Activated CD4-positive, alpha-beta T cell treated with anti-CD3 and anti-CD28 coated beads for 36 hours (primary cell): ENCODE results near the gene CLCN7. TPM values are rescaled to one million over a fixed set of nuclear protein-coding genes. Genes with fewer than 3 reads are reported as not detected.

Experiments
- ATAC-seq: fragments of 200-7000 bp; cut with Tn5 transposase; one replicate; pipeline ENCODE4 v1.10.0; 2021; ENCODE audit warnings: mild to moderate bottlenecking, moderate library complexity
- CTCF ChIA-PET: fragments of 350-600 bp; sonication (Branson Sonifier 250); formaldehyde crosslinking; loops from one replicate; lab custom pipeline; 2021; ENCODE audit warnings: antibody characterized with exemption; lab: Charles Lee
- POLR2A ChIA-PET: fragments of 350-600 bp; sonication (Branson Sonifier 250); formaldehyde crosslinking; loops from one replicate; lab custom pipeline; 2021; ENCODE audit warnings: antibody characterized with exemption, inconsistent platforms; lab: Charles Lee
- DNase-seq: peaks from one replicate; pipeline ENCODE4 v3.0.0-alpha.2; 2020
- H3K27ac Mint-ChIP-seq: one replicate; pipeline ENCODE4 v1.8.0; 2021; ENCODE audit warnings: mixed read lengths
- H3K27me3 Mint-ChIP-seq: one replicate; pipeline ENCODE4 v1.8.0; 2021; ENCODE audit warnings: mixed read lengths
- H3K36me3 Mint-ChIP-seq: one replicate; pipeline ENCODE4 v1.8.0; 2021; ENCODE audit warnings: low read depth, mixed read lengths
- H3K4me1 Mint-ChIP-seq: one replicate; pipeline ENCODE4 v1.8.0; 2021; ENCODE audit warnings: mixed read lengths
- H3K4me3 Mint-ChIP-seq: one replicate; pipeline ENCODE4 v1.8.0; 2021; ENCODE audit warnings: mild to moderate bottlenecking, moderate library complexity, mixed read lengths
- H3K9me3 Mint-ChIP-seq: one replicate; pipeline ENCODE4 v1.8.0; 2021; ENCODE audit warnings: low read depth, mixed read lengths
- intact Hi-C, 2 experiments: fragments of 100-400 bp; cut with DNase I in 1 of 2; cut with micrococcal nuclease in 1 of 2; formaldehyde crosslinking; loops; one replicate each; pipeline versions ENCODE4 v1.14.2 to v1.15.1; 2022 to 2024; cut with DNase I, micrococcal nuclease
- total RNA-seq, 2 experiments: library from RNA; stranded (reverse); gene quantifications; one replicate each; pipeline ENCODE4 v1.2.3, GENCODE V29; 2021

Gene CLCN7
- total RNA-seq = 10 to 100 TPM; 29.9 to 33.7 TPM

- peak; percentile 91 for ATAC-seq
- Mint-ChIP-seq H3K4me1 (peaks cover 22% of the 10 kb centered on the region), H3K27ac (peak within 1 kb of the TSS; percentile 81), H3K9me3 (no peaks in the 10 kb centered on the region), H3K36me3 (no peaks in the 10 kb centered on the region), H3K27me3 (no peaks in the 10 kb centered on the region), H3K4me3 (peak within 1 kb of the TSS; percentile 73)
- CTCF ChIA-PET = no interaction called here
- POLR2A ChIA-PET = no interaction called here
- DNase-seq = peak; percentile 95
- intact Hi-C loops = loop anchor here (1.0 to 2.0 kb wide), 12 partner anchors 18 to 351 kb away; partner anchors contain the start of genes TELO2 (in 2 of the 2), UQCC4 (in 2 of the 2), CRAMP1 (in 1 of the 2) and GNPTG (in 1 of the 2)
These were observed at the start of gene CLCN7 for GRCh38 chr16:1474796-1475551. TSS of gene CLCN7 (minus strand) at chr16:1475028. CDS start at chr16:1474974, 54 bp downstream.

- no peak overlapping the region for H3K27ac Mint-ChIP-seq
- no peaks in the 10 kb centered on the region for H3K27me3 Mint-ChIP-seq
- no peak overlapping the region for H3K4me3 Mint-ChIP-seq
- ATAC-seq = no peak
- H3K4me1 Mint-ChIP-seq = peaks cover 20% of the 10 kb centered on the region
- H3K9me3 Mint-ChIP-seq = no peaks in the 10 kb centered on the region
- H3K36me3 Mint-ChIP-seq = no peaks in the 10 kb centered on the region
- CTCF ChIA-PET = no interaction called here
- no peak for DNase-seq
- POLR2A ChIA-PET = no interaction called here
- intact Hi-C loops = no loop called here
These were observed 49.5 kb upstream of the CLCN7 start for GRCh38 chr16:1524366-1524765.

- intact Hi-C loops = no loop called here
- ATAC-seq (no peak), DNase-seq (no peak)
- ChIA-PET POLR2A (no interaction called here), CTCF (no interaction called here)
- H3K4me3 Mint-ChIP-seq = no peak overlapping the region
- H3K27me3 Mint-ChIP-seq = no peaks in the 10 kb centered on the region
- peaks cover 19% of the 10 kb centered on the region for H3K4me1 Mint-ChIP-seq
- H3K36me3 Mint-ChIP-seq = no peaks in the 10 kb centered on the region
- no peak overlapping the region for H3K27ac Mint-ChIP-seq
- no peaks in the 10 kb centered on the region for H3K9me3 Mint-ChIP-seq
These were observed 48.9 kb upstream of the CLCN7 start for GRCh38 chr16:1523581-1524245.

DNA sequence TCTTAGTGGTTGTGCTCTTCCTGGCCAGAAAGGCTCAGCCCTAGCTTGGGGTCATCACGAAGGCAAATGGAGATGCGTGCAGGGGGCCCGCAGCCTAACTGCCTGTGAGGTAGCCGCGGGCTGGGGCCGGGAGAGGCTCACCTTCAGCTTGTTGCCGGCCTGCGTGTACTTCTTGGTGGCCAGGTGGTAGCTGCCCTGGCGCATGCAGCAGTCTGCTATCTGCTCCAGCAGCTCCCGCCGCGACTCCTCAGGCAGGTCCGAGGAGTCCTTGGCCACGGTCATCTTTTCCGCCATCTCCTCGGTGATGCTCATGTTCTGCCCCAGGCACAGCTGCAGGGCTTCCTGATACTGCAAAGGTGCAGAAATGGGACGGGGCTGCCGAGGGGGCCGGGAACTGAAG lies 45.6 kb upstream of the CLCN7 start:
- Mint-ChIP-seq H3K4me1 (peaks cover 1% of the 10 kb centered on the region), H3K27ac (no peak overlapping the region), H3K36me3 (no peaks in the 10 kb centered on the region), H3K4me3 (no peak overlapping the region), H3K27me3 (no peaks in the 10 kb centered on the region), H3K9me3 (no peaks in the 10 kb centered on the region)
- intact Hi-C loops = no loop called here
- no peak for ATAC-seq
- CTCF ChIA-PET = no interaction called here
- DNase-seq = no peak
- POLR2A ChIA-PET = no interaction called here

DNA sequence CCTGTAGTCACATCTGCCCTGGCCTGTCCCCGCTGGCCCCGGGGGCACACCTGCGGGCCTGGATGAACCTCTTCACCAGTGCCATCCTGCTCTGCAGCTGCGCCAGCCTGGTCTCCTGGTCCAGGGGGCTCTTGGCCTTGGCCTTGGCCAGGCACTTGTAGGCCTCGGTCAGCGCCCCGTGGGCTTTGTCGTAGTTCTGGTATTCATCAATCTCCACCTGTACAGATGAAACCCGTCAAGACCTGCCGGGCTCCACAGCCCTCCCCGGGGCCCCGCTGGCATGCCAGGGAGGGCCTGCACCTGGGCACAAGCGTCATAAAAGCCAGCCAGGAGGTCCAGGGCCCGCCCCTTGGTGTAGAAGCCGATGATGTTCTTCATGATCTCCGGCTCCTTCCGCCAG lies 45.0 kb upstream of the CLCN7 start:
- DNase-seq = no peak
- ChIA-PET CTCF (no interaction called here), POLR2A (no interaction called here)
- Mint-ChIP-seq H3K4me3 (no peak overlapping the region), H3K9me3 (no peaks in the 10 kb centered on the region), H3K27ac (no peak overlapping the region), H3K36me3 (no peaks in the 10 kb centered on the region), H3K4me1 (no peaks in the 10 kb centered on the region), H3K27me3 (no peaks in the 10 kb centered on the region)
- ATAC-seq = no peak
- intact Hi-C loops = no loop called here

DNA sequence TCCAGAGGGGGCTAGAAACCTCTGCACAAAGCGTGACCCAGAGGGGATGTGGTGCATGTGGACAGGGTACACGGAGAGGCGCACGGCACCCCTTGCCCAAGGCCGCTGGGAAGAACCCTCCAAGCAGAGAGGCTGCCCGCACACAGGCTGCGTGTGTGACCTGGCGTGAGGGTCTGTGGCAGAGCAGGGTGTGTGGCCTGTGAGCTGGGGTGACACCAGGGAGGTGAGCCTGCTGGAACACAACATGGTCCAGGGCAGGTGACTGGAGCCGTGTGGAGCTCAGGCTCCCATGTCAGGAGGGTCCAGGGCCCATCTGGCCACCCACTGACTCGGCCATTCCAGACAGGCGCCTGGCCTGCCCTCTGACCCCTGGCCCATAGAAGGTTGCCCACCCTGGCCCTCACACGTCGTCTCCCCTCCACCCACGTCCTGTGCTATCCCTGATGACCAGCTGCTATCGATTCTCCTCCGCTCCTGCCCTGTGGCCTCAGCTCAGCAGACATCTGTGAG lies 43.9 kb upstream of the CLCN7 start:
- Mint-ChIP-seq H3K27me3 (no peaks in the 10 kb centered on the region), H3K4me1 (no peaks in the 10 kb centered on the region), H3K9me3 (peaks cover 3% of the 10 kb centered on the region), H3K4me3 (no peak overlapping the region), H3K36me3 (no peaks in the 10 kb centered on the region), H3K27ac (no peak overlapping the region)
- DNase-seq (no peak), ATAC-seq (no peak)
- ChIA-PET CTCF (no interaction called here), POLR2A (interaction anchor here (0.5 kb wide), 1 partner anchor 48 kb away, joined by 3 read pairs; no protein-coding TSS in a partner anchor)
- intact Hi-C loops = no loop called here

DNA sequence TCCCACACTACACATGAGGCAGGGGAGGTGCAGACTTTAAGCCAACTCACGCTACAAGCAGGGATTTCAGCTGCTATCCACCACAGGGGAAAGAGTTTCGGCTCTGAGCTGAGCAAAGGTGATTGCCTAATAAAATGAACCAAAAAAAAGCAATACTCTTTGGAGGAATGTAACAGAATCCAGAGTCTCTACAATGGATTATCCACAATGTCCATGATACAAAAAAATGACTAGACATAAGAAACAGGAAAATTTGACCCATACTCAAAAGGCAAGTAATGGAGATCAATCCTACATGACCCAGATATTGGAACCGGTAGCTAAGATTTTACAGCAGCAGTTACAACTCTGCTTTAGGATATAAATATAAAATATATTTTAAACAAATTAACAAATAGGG lies 39.7 kb upstream of the CLCN7 start:
- POLR2A ChIA-PET = no interaction called here

DNA sequence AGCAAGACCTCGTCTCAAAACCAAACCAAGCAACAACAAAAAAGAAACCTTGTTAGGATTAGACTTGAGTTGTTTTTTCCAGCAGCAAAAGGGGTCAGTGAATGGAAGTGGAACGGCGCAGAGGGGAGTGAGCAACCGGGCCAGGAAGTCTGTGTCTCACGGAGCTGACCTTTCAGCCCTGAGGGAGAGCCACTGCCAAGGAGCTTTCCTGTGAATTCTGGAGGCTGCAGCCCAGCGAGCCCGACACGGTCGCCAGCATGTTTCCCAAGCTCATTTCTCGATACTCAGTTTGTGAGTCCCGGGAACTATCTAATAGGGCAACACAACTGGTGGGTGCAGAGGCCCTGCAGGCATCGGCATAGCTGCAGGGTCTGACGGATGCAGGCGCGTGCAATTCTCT lies 37.9 kb upstream of the CLCN7 start:
- POLR2A ChIA-PET = no interaction called here
- intact Hi-C loops = no loop called here
- DNase-seq (no peak), ATAC-seq (no peak)
- peaks cover 13% of the 10 kb centered on the region for H3K36me3 Mint-ChIP-seq
- H3K4me3 Mint-ChIP-seq = no peak overlapping the region
- CTCF ChIA-PET = interaction anchor here (0.5 kb wide), 1 partner anchor 1100 kb away, joined by 3 read pairs; no protein-coding TSS in a partner anchor
- no peaks in the 10 kb centered on the region for H3K27me3 Mint-ChIP-seq
- H3K27ac Mint-ChIP-seq = no peak overlapping the region
- peaks cover 5% of the 10 kb centered on the region for H3K9me3 Mint-ChIP-seq
- no peaks in the 10 kb centered on the region for H3K4me1 Mint-ChIP-seq

More for the DNA sequence above, 39.7 kb upstream of the CLCN7 start:
- no peaks in the 10 kb centered on the region for H3K4me1 Mint-ChIP-seq
- CTCF ChIA-PET = interaction anchor here (0.6 to 0.9 kb wide), 2 partner anchors 23 to 785 kb away, joined by 3 to 4 read pairs; no protein-coding TSS in a partner anchor
- H3K4me3 Mint-ChIP-seq = no peak overlapping the region
- peaks cover 13% of the 10 kb centered on the region for H3K36me3 Mint-ChIP-seq
- DNase-seq (no peak), ATAC-seq (no peak)
- H3K27ac Mint-ChIP-seq = no peak overlapping the region
- intact Hi-C loops = no loop called here
- H3K9me3 Mint-ChIP-seq = peaks cover 5% of the 10 kb centered on the region
- no peaks in the 10 kb centered on the region for H3K27me3 Mint-ChIP-seq

DNA sequence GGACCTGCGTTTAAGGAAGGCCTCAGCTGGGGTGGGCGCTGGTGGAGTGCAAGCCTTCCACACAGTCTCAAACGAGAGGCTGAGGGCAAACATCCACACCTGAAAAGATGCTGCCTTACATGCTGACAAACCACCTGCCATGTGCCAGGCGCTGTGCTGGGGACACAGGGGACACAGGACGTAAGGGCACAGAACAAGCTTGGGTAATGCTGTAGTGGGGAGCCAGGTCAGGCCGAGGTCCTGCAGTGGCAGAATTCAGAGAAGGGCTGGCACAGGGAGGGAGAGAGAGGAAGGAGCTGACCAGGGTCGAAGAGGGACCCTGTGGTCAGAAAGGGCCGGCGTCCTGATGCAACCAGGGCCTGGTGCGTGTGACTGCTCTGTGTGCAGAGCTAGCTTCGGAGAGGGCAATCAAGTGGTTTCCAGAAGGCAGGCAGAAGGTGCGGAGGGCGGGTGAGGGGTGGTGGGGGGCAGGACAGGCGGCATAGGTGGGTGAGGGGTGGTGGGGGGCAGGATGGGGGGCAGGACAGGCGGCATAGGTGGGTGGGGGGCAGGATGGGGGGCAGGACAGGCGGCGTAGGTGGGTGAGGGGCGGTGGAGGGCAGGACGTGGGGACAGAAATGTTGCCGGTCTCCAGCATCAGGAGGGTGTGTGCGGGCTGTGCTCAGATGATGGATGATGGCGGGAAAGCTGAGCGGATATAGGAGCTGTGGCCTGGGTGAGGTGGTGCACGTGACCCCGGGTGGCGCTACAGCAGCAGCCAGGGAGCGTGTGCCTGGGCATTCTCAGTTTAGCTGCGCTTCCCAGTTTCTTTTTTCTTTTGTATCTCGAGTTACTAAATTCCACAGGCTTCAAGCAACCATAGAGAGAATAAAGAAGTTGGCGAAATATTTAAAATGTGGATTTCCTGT lies 37.1 kb upstream of the CLCN7 start:
- H3K36me3 Mint-ChIP-seq = peaks cover 17% of the 10 kb centered on the region
- ATAC-seq (no peak), DNase-seq (no peak)
- no peak overlapping the region for H3K27ac Mint-ChIP-seq
- H3K9me3 Mint-ChIP-seq = peaks cover 5% of the 10 kb centered on the region
- intact Hi-C loops = no loop called here
- ChIA-PET CTCF (interaction anchor here (0.5 kb wide), 1 partner anchor 1099 kb away, joined by 3 read pairs; no protein-coding TSS in a partner anchor), POLR2A (no interaction called here)
- H3K4me1 Mint-ChIP-seq = no peaks in the 10 kb centered on the region
- no peaks in the 10 kb centered on the region for H3K27me3 Mint-ChIP-seq
- no peak overlapping the region for H3K4me3 Mint-ChIP-seq

DNA sequence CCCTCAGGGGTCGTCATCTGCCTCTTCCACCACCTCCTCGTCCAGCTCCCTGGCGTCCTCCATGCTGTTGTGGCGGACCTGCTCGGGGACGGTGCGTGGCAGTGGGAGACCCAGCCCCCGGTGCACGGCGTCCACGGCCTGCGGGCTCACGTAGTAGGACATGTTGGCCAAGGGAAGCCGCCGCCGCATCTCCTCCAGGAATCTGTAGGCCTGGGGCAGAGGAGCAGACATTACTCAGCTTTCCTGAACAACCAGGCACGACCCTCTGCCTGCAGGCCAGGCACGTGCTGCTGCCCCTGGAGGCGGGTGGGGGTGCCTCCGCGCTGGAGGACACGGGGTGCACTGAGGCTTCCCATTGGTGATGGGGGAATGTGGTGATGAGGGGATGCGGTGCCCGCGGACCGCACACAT lies 36.1 kb upstream of the CLCN7 start:
- H3K27me3 Mint-ChIP-seq = no peaks in the 10 kb centered on the region
- ATAC-seq = no peak
- ChIA-PET CTCF (interaction anchor here (1.1 kb wide), 1 partner anchor 18 kb away, joined by 3 read pairs; no protein-coding TSS in a partner anchor), POLR2A (no interaction called here)
- no peaks in the 10 kb centered on the region for H3K4me1 Mint-ChIP-seq
- peaks cover 5% of the 10 kb centered on the region for H3K9me3 Mint-ChIP-seq
- H3K4me3 Mint-ChIP-seq = no peak overlapping the region
- intact Hi-C loops = no loop called here
- H3K27ac Mint-ChIP-seq = no peak overlapping the region
- no peak for DNase-seq
- peaks cover 17% of the 10 kb centered on the region for H3K36me3 Mint-ChIP-seq

GRCh38 chr16:1510272-1510671 lies 35.4 kb upstream of the CLCN7 start:
- DNase-seq (no peak), ATAC-seq (no peak)
- Mint-ChIP-seq H3K36me3 (peaks cover 19% of the 10 kb centered on the region), H3K4me3 (no peak overlapping the region), H3K4me1 (no peaks in the 10 kb centered on the region), H3K27ac (no peak overlapping the region), H3K27me3 (no peaks in the 10 kb centered on the region), H3K9me3 (peaks cover 5% of the 10 kb centered on the region)
- intact Hi-C loops = no loop called here
- ChIA-PET POLR2A (no interaction called here), CTCF (interaction anchor here (1.1 kb wide), 1 partner anchor 18 kb away, joined by 3 read pairs; no protein-coding TSS in a partner anchor)
